ENCODE results near the gene LYPD6B. TPM values are rescaled to one million over a fixed set of nuclear protein-coding genes. Genes with fewer than 3 reads are reported as not detected.

LYPD6B gene
- total RNA-seq, 1 donor from 2014 or later = 1.2 TPM

- Mint-ChIP-seq H3K9me3 (ENCODE audit: low read depth) (no peaks in the 10 kb centered on the region), H3K4me1 (ENCODE audit: low read depth) (no peaks in the 10 kb centered on the region), H3K4me3 (ENCODE audit: unreplicated experiment) (no peak overlapping the region), H3K36me3 (ENCODE audit: low read depth) (no peaks in the 10 kb centered on the region), H3K27ac (ENCODE audit: unreplicated experiment) (no peak overlapping the region), H3K27me3 (ENCODE audit: low read depth) (no peaks in the 10 kb centered on the region)
- DNase-seq (ENCODE audit: low spot score) = no peak
- no peak for TF ChIP-seq CTCF (IDR thresholded peaks at IDR 0.05)
Observed at GRCh38 chr2:149204686-149205085, 166.2 kb downstream of the LYPD6B start.

GRCh38 chr2:149205143-149205542, 166.6 kb downstream of the LYPD6B start:
- H3K27ac Mint-ChIP-seq (ENCODE audit: unreplicated experiment) = no peak overlapping the region
- no peak for DNase-seq (ENCODE audit: low spot score)
- TF ChIP-seq CTCF (IDR thresholded peaks at IDR 0.05) = no peak
- no peak overlapping the region for H3K4me3 Mint-ChIP-seq (ENCODE audit: unreplicated experiment)
- H3K27me3 Mint-ChIP-seq (ENCODE audit: low read depth) = no peaks in the 10 kb centered on the region
- H3K4me1 Mint-ChIP-seq (ENCODE audit: low read depth) = no peaks in the 10 kb centered on the region
- no peaks in the 10 kb centered on the region for H3K36me3 Mint-ChIP-seq (ENCODE audit: low read depth)
- no peaks in the 10 kb centered on the region for H3K9me3 Mint-ChIP-seq (ENCODE audit: low read depth)

- no peaks in the 10 kb centered on the region for H3K9me3 Mint-ChIP-seq (ENCODE audit: low read depth)
- DNase-seq (ENCODE audit: low spot score) = no peak
- no peak for TF ChIP-seq CTCF (IDR thresholded peaks at IDR 0.05)
- no peak overlapping the region for H3K4me3 Mint-ChIP-seq (ENCODE audit: unreplicated experiment)
- H3K36me3 Mint-ChIP-seq (ENCODE audit: low read depth) = no peaks in the 10 kb centered on the region
- H3K27ac Mint-ChIP-seq (ENCODE audit: unreplicated experiment) = no peak overlapping the region
- H3K27me3 Mint-ChIP-seq (ENCODE audit: low read depth) = no peaks in the 10 kb centered on the region
- no peaks in the 10 kb centered on the region for H3K4me1 Mint-ChIP-seq (ENCODE audit: low read depth)
Observed at GRCh38 chr2:149213764-149214493, 175.4 kb downstream of the LYPD6B start.

- DNase-seq (ENCODE audit: low spot score) = no peak
- Mint-ChIP-seq H3K4me3 (ENCODE audit: unreplicated experiment) (no peak overlapping the region), H3K4me1 (ENCODE audit: low read depth) (peaks cover 9% of the 10 kb centered on the region), H3K27me3 (ENCODE audit: low read depth) (no peaks in the 10 kb centered on the region), H3K27ac (ENCODE audit: unreplicated experiment) (no peak overlapping the region), H3K36me3 (ENCODE audit: low read depth) (no peaks in the 10 kb centered on the region), H3K9me3 (ENCODE audit: low read depth) (no peaks in the 10 kb centered on the region)
- no peak for TF ChIP-seq CTCF (IDR thresholded peaks at IDR 0.05)
Observed at GRCh38 chr2:149218497-149218896, 180.0 kb downstream of the LYPD6B start.

GRCh38 chr2:149219856-149220255, 181.4 kb downstream of the LYPD6B start:
- Mint-ChIP-seq H3K27ac (ENCODE audit: unreplicated experiment) (no peak overlapping the region), H3K4me3 (ENCODE audit: unreplicated experiment) (no peak overlapping the region), H3K4me1 (ENCODE audit: low read depth) (peaks cover 9% of the 10 kb centered on the region), H3K9me3 (ENCODE audit: low read depth) (no peaks in the 10 kb centered on the region), H3K27me3 (ENCODE audit: low read depth) (no peaks in the 10 kb centered on the region), H3K36me3 (ENCODE audit: low read depth) (no peaks in the 10 kb centered on the region)
- TF ChIP-seq CTCF (IDR thresholded peaks at IDR 0.05) = no peak
- DNase-seq (ENCODE audit: low spot score) = no peak
